ENCODE measurements around the gene MRPL10. TPM values are rescaled to one million over a fixed set of nuclear protein-coding genes. Genes with fewer than 3 reads are reported as not detected.

MRPL10 gene
- total RNA-seq, 1 experiment from 2014 or later = 67.2 TPM

DNA sequence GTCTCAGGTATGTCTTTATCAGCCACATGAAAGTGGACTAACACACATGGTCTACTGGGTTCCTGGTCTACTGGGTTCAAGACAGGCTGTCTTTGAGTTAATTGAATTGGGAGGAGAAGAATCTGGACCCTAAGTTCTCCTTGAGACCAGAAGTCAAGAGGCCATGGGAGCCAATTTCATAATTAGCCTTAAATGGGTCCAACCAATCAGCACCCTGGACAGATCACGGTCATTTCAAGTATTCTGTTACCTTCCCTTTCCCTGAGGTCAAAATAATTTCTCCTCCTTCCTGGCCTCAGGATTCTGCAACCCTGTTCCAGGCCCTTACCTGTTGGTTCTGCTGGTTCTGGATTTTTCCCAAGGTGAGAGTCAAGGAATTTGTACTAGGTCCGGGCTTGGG, 33.5 kb downstream of the MRPL10 start:
- Histone ChIP-seq H3K56ac (ENCODE audit: insufficient read length, low read depth, low read length) (no peak overlapping the region), H2BK15ac (ENCODE audit: low read depth, low read length) (no peak overlapping the region), H4K8ac (replicated peaks; ENCODE audit: insufficient read length, low read depth, low read length) (no peak overlapping the region), H3K4me1 (ENCODE audit: insufficient read depth, low read length) (no peaks in the 10 kb centered on the region), H2AK5ac (ENCODE audit: insufficient read length, low read length) (no peak overlapping the region), H2BK12ac (ENCODE audit: insufficient read length, low read depth, low read length) (no peak overlapping the region), H3K14ac (ENCODE audit: insufficient read depth, low read length) (no peak overlapping the region), H3K23me2 (ENCODE audit: insufficient read length, low read depth, low read length, poor library complexity, severe bottlenecking) (no peaks in the 10 kb centered on the region), H3K18ac (ENCODE audit: insufficient read length, low read depth, low read length) (no peak overlapping the region), H4K20me1 (ENCODE audit: control insufficient read depth, insufficient read depth, insufficient read length) (no peaks in the 10 kb centered on the region), H3T11ph (ENCODE audit: low read length) (no peak overlapping the region), H2BK20ac (ENCODE audit: low read depth, low read length, poor library complexity, severe bottlenecking) (no peak overlapping the region), H3K9ac (ENCODE audit: extremely low read depth, insufficient read length, low read length) (no peak overlapping the region), H3K4me2 (ENCODE audit: insufficient read depth, insufficient read length, low read length) (no peak overlapping the region), H2BK120ac (ENCODE audit: low read depth, low read length, poor library complexity, severe bottlenecking) (no peak overlapping the region), H3K9me3 (ENCODE audit: control insufficient read depth, low read depth, low read length) (no peaks in the 10 kb centered on the region), H3K23ac (ENCODE audit: insufficient read length, low read depth, low read length) (no peak overlapping the region), H2AFZ (ENCODE audit: low read length) (no peak overlapping the region), H3K79me1 (ENCODE audit: insufficient read depth, low read depth, low read length, poor library complexity, severe bottlenecking) (no peaks in the 10 kb centered on the region), H2BK5ac (ENCODE audit: insufficient read length, low read length) (no peak overlapping the region), H4K91ac (ENCODE audit: insufficient read length, low read depth, low read length) (no peak overlapping the region), H3K79me2 (ENCODE audit: insufficient read depth, low read length) (no peaks in the 10 kb centered on the region), H3K4ac (ENCODE audit: low read depth, low read length) (no peak overlapping the region), H3K27me3 (ENCODE audit: insufficient read depth, low read length) (no peaks in the 10 kb centered on the region), H3K27ac (ENCODE audit: insufficient read length, low read depth, low read length) (no peak overlapping the region), H4K5ac (ENCODE audit: insufficient read length, low read depth, low read length) (no peak overlapping the region)
- Mint-ChIP-seq H3K9me3 (no peaks in the 10 kb centered on the region), H3K27me3 (ENCODE audit: low read depth) (peaks cover 40% of the 10 kb centered on the region), H3K27ac (no peak overlapping the region), H3K4me3 (no peak overlapping the region), H3K4me1 (no peaks in the 10 kb centered on the region), H3K36me3 (ENCODE audit: insufficient read depth in 1 of 3, low read depth in 3 of 3) (no peaks in the 10 kb centered on the region)
- no CpG with 5 or more reads among the region's 2 CpGs for WGBS (ENCODE audit: extremely low coverage, insufficient read length, low lambda C conversion rate)
- DNase-seq = peak; percentile 21
- TF ChIP-seq, protein P1, sequence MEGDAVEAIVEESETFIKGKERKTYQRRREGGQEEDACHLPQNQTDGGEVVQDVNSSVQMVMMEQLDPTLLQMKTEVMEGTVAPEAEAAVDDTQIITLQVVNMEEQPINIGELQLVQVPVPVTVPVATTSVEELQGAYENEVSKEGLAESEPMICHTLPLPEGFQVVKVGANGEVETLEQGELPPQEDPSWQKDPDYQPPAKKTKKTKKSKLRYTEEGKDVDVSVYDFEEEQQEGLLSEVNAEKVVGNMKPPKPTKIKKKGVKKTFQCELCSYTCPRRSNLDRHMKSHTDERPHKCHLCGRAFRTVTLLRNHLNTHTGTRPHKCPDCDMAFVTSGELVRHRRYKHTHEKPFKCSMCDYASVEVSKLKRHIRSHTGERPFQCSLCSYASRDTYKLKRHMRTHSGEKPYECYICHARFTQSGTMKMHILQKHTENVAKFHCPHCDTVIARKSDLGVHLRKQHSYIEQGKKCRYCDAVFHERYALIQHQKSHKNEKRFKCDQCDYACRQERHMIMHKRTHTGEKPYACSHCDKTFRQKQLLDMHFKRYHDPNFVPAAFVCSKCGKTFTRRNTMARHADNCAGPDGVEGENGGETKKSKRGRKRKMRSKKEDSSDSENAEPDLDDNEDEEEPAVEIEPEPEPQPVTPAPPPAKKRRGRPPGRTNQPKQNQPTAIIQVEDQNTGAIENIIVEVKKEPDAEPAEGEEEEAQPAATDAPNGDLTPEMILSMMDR (conservative IDR thresholded peaks at IDR 0.05) = no peak

All from H9 (cell line).